Retinal pigment epithelial cell (primary cell): ENCODE data around the gene PARD3.

Source experiments
- DNase-seq: peaks from one replicate; pipeline ENCODE4 v3.0.0-alpha.2; 2010; ENCODE audit warnings: low read depth
- H3K4me3 ChIP-seq: 2 replicates; pipeline ENCODE4 v1.5.1; 2011; ENCODE audit warnings: mild to moderate bottlenecking, low read length, control low read depth, moderate library complexity
- CTCF ChIP-seq: conservative IDR thresholded peaks from 2 replicates; pipeline ENCODE4 v1.5.1; 2011; ENCODE audit warnings: low read depth, low read length, control low read depth, inconsistent platforms

PARD3 gene

GRCh38 chr10:34113504-34114225 lies 701.4 kb downstream of the PARD3 start:
- no peak for DNase-seq
- H3K4me3 ChIP-seq = no peak overlapping the region
- no peak for TF ChIP-seq CTCF

GRCh38 chr10:34112171-34112782 lies 702.8 kb downstream of the PARD3 start:
- DNase-seq = no peak

GRCh38 chr10:34111179-34111578 lies 703.9 kb downstream of the PARD3 start:
- TF ChIP-seq CTCF = no peak
- no peak for DNase-seq
- H3K4me3 ChIP-seq = no peak overlapping the region

More at GRCh38 chr10:34112171-34112782, 702.8 kb downstream of the PARD3 start:
- TF ChIP-seq CTCF = no peak
- H3K4me3 ChIP-seq = no peak overlapping the region

- H3K4me3 ChIP-seq = no peak overlapping the region
- DNase-seq = no peak
- TF ChIP-seq CTCF = no peak
Measured at GRCh38 chr10:34109952-34110702, 705.0 kb downstream of the PARD3 start.

GRCh38 chr10:34109495-34109894 lies 705.6 kb downstream of the PARD3 start:
- no peak for TF ChIP-seq CTCF
- H3K4me3 ChIP-seq = no peak overlapping the region
- no peak for DNase-seq

- no peak for DNase-seq
- TF ChIP-seq CTCF = no peak
- no peak overlapping the region for H3K4me3 ChIP-seq
Measured at GRCh38 chr10:34107626-34108516, 707.2 kb downstream of the PARD3 start.
